LNCaP clone FGC (cell line): Measurements from ENCODE around the gene SLC16A3.

Experiments used
- DNase-seq: peaks from one replicate; pipeline ENCODE4 v3.0.0-alpha.2; 2011; ENCODE audit warnings: low read depth
- H3K4me3 ChIP-seq: 2 replicates; pipeline ENCODE4 v1.5.1; 2011; ENCODE audit warnings: mild to moderate bottlenecking, low read depth, low read length, control low read depth
- TF ChIP-seq, protein P1 (sequence below): IDR thresholded peaks from 2 replicates; pipeline ENCODE4 v1.5.1; 2012; ENCODE audit warnings: mild to moderate bottlenecking; ENCODE audit not compliant: control insufficient read depth, insufficient read depth; ENCODE audit errors: extremely low read depth

The SLC16A3 gene

GRCh38 chr17:82225368-82226029 lies 3.3 kb upstream of the SLC16A3 start:
- TF ChIP-seq, protein P1, sequence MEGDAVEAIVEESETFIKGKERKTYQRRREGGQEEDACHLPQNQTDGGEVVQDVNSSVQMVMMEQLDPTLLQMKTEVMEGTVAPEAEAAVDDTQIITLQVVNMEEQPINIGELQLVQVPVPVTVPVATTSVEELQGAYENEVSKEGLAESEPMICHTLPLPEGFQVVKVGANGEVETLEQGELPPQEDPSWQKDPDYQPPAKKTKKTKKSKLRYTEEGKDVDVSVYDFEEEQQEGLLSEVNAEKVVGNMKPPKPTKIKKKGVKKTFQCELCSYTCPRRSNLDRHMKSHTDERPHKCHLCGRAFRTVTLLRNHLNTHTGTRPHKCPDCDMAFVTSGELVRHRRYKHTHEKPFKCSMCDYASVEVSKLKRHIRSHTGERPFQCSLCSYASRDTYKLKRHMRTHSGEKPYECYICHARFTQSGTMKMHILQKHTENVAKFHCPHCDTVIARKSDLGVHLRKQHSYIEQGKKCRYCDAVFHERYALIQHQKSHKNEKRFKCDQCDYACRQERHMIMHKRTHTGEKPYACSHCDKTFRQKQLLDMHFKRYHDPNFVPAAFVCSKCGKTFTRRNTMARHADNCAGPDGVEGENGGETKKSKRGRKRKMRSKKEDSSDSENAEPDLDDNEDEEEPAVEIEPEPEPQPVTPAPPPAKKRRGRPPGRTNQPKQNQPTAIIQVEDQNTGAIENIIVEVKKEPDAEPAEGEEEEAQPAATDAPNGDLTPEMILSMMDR, result no peak

DNA sequence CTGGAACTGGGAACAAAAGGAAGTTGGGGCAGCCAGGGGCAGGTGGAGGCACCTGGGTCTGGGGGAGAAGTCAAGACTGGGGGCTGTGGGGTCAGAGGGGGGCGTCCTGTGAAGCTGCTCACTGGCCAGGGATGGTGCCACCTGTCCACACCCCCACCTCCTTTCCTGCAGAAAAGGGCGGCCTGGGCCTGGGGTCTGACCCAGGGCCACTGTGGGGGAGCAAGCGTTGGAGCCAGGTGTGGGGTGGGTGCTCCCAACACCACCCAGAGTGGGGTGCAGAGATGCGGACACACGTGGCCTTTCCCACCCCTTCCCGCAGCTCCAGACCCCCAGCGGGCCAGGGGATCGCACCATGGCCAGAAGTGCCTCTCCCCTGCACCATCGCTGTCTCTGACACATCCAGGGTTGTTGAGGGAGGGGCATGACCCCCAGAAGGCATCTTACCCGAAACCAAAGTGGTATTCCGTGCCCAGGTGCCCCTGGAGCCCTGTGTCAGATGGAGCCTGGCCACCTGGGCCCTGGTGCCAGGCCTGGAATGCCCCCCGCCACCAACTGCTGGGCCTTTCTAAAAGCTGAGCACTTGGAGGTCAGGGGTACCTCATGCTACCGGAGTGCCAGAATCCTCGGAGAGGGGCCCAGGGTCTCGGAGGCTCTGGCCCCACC lies 2.6 kb upstream of the SLC16A3 start:
- TF ChIP-seq, protein P1, result no peak
- H3K4me3 ChIP-seq, result no peak overlapping the region
- no peak for DNase-seq

More at GRCh38 chr17:82225368-82226029, 3.3 kb upstream of the SLC16A3 start:
- no peak overlapping the region for H3K4me3 ChIP-seq
- no peak for DNase-seq

DNA sequence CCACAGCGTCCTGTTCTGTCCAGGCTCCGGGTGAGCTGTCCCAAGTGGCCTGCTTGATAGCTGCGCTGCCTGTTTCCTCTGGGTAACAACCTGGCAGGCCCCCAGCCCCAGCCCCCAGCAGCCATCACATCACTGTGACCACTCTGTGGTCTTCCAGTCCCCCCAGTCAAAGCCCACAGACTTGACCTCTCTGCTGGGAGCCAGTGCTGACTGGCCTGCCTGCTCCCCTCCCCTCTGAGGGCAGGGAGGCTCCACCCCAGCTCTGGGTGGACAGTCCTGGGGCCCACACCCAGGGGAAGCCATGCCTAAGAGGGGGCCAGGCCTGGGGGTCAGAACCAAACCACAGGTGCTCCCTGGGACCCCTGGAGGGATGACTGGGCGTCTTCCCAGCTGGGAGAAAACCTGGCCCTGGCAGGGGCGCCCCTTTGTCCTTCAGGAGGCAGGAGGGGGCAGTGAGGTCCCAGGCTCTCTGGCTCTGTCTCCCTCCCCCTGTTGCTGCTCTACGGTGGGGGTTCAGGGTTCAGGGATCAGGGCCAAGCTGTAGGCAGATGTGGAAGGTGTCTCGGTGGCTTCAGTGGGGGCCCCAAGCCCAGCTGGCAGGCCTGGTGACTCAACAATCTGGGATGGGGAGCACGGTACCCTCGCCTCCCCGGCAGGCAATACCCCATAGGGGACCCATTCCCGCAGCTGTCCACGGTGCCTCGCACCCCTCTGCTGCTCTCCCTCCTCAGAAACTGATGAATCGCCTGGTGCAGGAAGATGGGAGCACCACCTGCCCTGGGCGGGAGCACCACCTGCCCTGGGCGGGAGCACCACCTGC lies 1.8 kb upstream of the SLC16A3 start:
- TF ChIP-seq, protein P1, result no peak
- no peak for DNase-seq

GRCh38 chr17:82227629-82228277 lies 1.1 kb upstream of the SLC16A3 start:
- no peak overlapping the region for H3K4me3 ChIP-seq
- TF ChIP-seq, protein P1, result no peak
- DNase-seq, result no peak

More for the DNA sequence above, 1.8 kb upstream of the SLC16A3 start:
- no peak overlapping the region for H3K4me3 ChIP-seq

GRCh38 chr17:82228278-82228841 lies 482 bp upstream of the SLC16A3 start:
- TF ChIP-seq, protein P1, result no peak
- no peak overlapping the region for H3K4me3 ChIP-seq
- DNase-seq, result no peak
